T-helper 1 cell treated with Interleukin-12 subunit alpha and Interleukin-12 subunit beta and Interleukin-4 antibody, amounts not matched to agents 30 ng/mL and 1 ng/mL, for 36 hours (primary cell): Measurements from ENCODE around the gene MGST3. TPM values are rescaled to one million over a fixed set of nuclear protein-coding genes. Genes with fewer than 3 reads are reported as not detected.
"Not testable (repeated sequence)": the region's sequence is repeated elsewhere in the genome, so short reads cannot be mapped to it uniquely, and the experiment has no call there.

Experiments used
- intact Hi-C: fragments of 100-400 bp; cut with micrococcal nuclease; formaldehyde crosslinking; loops from one replicate; pipeline ENCODE4 v1.15.1; 2024
- total RNA-seq: library from RNA; stranded (reverse); gene quantifications from 2 replicates; pipeline ENCODE4 v1.2.3, GENCODE V29; 2022

MGST3 gene
- total RNA-seq, 1 donor from 2014 or later: 49.5 TPM

GRCh38 chr1:165688046-165688445, 57.0 kb downstream of the MGST3 start:
- intact Hi-C loops: no loop called here

- intact Hi-C loops: loop anchor here (10.0 kb wide), 1 partner anchor 790 kb away; no protein-coding TSS in a partner anchor
Observed at GRCh38 chr1:165695031-165695430, 64.0 kb downstream of the MGST3 start.

- intact Hi-C loops: loop anchor here (10.0 kb wide), 1 partner anchor 788 kb away; no protein-coding TSS in a partner anchor
Observed at GRCh38 chr1:165696625-165697100, 65.6 kb downstream of the MGST3 start.

- intact Hi-C loops: loop anchor here (10.0 kb wide), 1 partner anchor 787 kb away; no protein-coding TSS in a partner anchor
Observed at GRCh38 chr1:165697491-165697880, 66.5 kb downstream of the MGST3 start.

GRCh38 chr1:165697881-165698760, 67.1 kb downstream of the MGST3 start, which contains the start of gene ALDH9A1:
Gene ALDH9A1, minus strand, starts transcription at chr1:165698562. Its CDS starts 4 bp downstream, at chr1:165698558.
- intact Hi-C loops: loop anchor here (1.0 to 10.0 kb wide), 8 partner anchors 67 to 1178 kb away; partner anchors contain the start of genes MGST3, TADA1 and TMCO1

GRCh38 chr1:165698761-165699052, 67.7 kb downstream of the MGST3 start:
- intact Hi-C loops: loop anchor here (1.0 to 10.0 kb wide), 8 partner anchors 67 to 1178 kb away; partner anchors contain the start of genes MGST3, TADA1 and TMCO1

- intact Hi-C loops: loop anchor here (10.0 kb wide), 1 partner anchor 785 kb away; no protein-coding TSS in a partner anchor
Observed at GRCh38 chr1:165699577-165699976, 68.5 kb downstream of the MGST3 start.

- intact Hi-C loops: not testable (repeated sequence)
Observed at GRCh38 chr1:165701922-165702321, 70.9 kb downstream of the MGST3 start.

- intact Hi-C loops: no loop called here
Observed at GRCh38 chr1:165703648-165704047, 72.6 kb downstream of the MGST3 start.

Other genes with a start within 250 kb of the MGST3 start
- gene RXRG, start 186.1 kb upstream of the MGST3 start, total RNA-seq: not detected in 2 replicates
- not detected in 2 replicates for gene LRRC52, start 87.2 kb upstream of the MGST3 start, total RNA-seq
- 43.7 and 43.8 TPM in 2 replicates for gene ALDH9A1, start 67.3 kb downstream of the MGST3 start, total RNA-seq
- gene TMCO1, start 137.6 kb downstream of the MGST3 start, total RNA-seq: 116 TPM in 2 replicates
- gene UCK2, start 196.4 kb downstream of the MGST3 start, total RNA-seq: 36.9 and 39.1 TPM in 2 replicates